ES-I3 (cell line): ENCODE data around the gene RNF157.
A peak's percentile ranks its signal among the peaks of the same experiment; 100 is the strongest.

Experiments used
- H3K36me3 ChIP-seq: 2 replicates; pipeline ENCODE4 v1.6.1; 2013; ENCODE audit warnings: mild to moderate bottlenecking, low read length, control low read depth, moderate library complexity; ENCODE audit not compliant: insufficient read depth
- H3K4me1 ChIP-seq: 2 replicates; pipeline ENCODE4 v1.6.1; 2013; ENCODE audit warnings: mild to moderate bottlenecking, control low read depth, low read length; ENCODE audit not compliant: insufficient read depth
- H3K9ac ChIP-seq: 2 replicates; pipeline ENCODE4 v1.6.1; 2013; ENCODE audit warnings: low read depth, mild to moderate bottlenecking, low read length, moderate library complexity
- H3K9me3 ChIP-seq: 2 replicates; pipeline ENCODE4 v1.6.1; 2013; ENCODE audit warnings: mild to moderate bottlenecking, low read length, moderate library complexity; ENCODE audit not compliant: control insufficient read depth, insufficient read depth

RNF157 gene

GRCh38 chr17:76149214-76149613 is 91.1 kb downstream of the RNF157 start:
- Histone ChIP-seq H3K4me1 (peaks cover 37% of the 10 kb centered on the region), H3K9me3 (no peaks in the 10 kb centered on the region), H3K9ac (no peak overlapping the region), H3K36me3 (no peaks in the 10 kb centered on the region)

- no peaks in the 10 kb centered on the region for H3K36me3 ChIP-seq
- H3K4me1 ChIP-seq: peaks cover 38% of the 10 kb centered on the region
- H3K9me3 ChIP-seq: no peaks in the 10 kb centered on the region
- no peak overlapping the region for H3K9ac ChIP-seq
Measured at GRCh38 chr17:76148015-76148326, 92.3 kb downstream of the RNF157 start.

GRCh38 chr17:76147211-76148014 is 92.9 kb downstream of the RNF157 start:
- peaks cover 41% of the 10 kb centered on the region for H3K4me1 ChIP-seq
- H3K9ac ChIP-seq: no peak overlapping the region
- no peaks in the 10 kb centered on the region for H3K36me3 ChIP-seq
- H3K9me3 ChIP-seq: no peaks in the 10 kb centered on the region

- no peaks in the 10 kb centered on the region for H3K9me3 ChIP-seq
- H3K36me3 ChIP-seq: no peaks in the 10 kb centered on the region
- H3K4me1 ChIP-seq: peaks cover 43% of the 10 kb centered on the region
- no peak overlapping the region for H3K9ac ChIP-seq
Measured at GRCh38 chr17:76146053-76146851, 94.0 kb downstream of the RNF157 start.

GRCh38 chr17:76145231-76146052 is 94.9 kb downstream of the RNF157 start:
- Histone ChIP-seq H3K9me3 (no peaks in the 10 kb centered on the region), H3K36me3 (no peaks in the 10 kb centered on the region), H3K9ac (no peak overlapping the region), H3K4me1 (peaks cover 43% of the 10 kb centered on the region)

- Histone ChIP-seq H3K4me1 (peaks cover 49% of the 10 kb centered on the region), H3K9me3 (no peaks in the 10 kb centered on the region), H3K9ac (no peak overlapping the region), H3K36me3 (no peaks in the 10 kb centered on the region)
Measured at GRCh38 chr17:76142585-76143041, 97.7 kb downstream of the RNF157 start.

GRCh38 chr17:76142039-76142584 is 98.2 kb downstream of the RNF157 start:
- Histone ChIP-seq H3K36me3 (no peaks in the 10 kb centered on the region), H3K9me3 (no peaks in the 10 kb centered on the region), H3K9ac (peak overlapping the region; percentile 72; the same call in 1 of the 2 replicates), H3K4me1 (peaks cover 48% of the 10 kb centered on the region)

GRCh38 chr17:76141212-76142038 is 98.9 kb downstream of the RNF157 start, which contains the start of gene FOXJ1:
FOXJ1 (minus strand) TSS chr17:76141245; CDS start chr17:76140395, 850 bp downstream.
- H3K4me1 ChIP-seq: peaks cover 52% of the 10 kb centered on the region
- peak within 1 kb of the TSS; percentile 72 for H3K9ac ChIP-seq

GRCh38 chr17:76140661-76141211 is 99.6 kb downstream of the RNF157 start:
- H3K36me3 ChIP-seq: no peaks in the 10 kb centered on the region
- peak overlapping the region; percentile 72; the same call in 1 of the 2 replicates for H3K9ac ChIP-seq
- H3K4me1 ChIP-seq: peaks cover 50% of the 10 kb centered on the region
- no peaks in the 10 kb centered on the region for H3K9me3 ChIP-seq

More at GRCh38 chr17:76141212-76142038, 98.9 kb downstream of the RNF157 start, which contains the start of gene FOXJ1:
- H3K36me3 ChIP-seq: no peaks in the 10 kb centered on the region
- no peaks in the 10 kb centered on the region for H3K9me3 ChIP-seq

- Histone ChIP-seq H3K4me1 (peaks cover 46% of the 10 kb centered on the region), H3K9ac (peak overlapping the region; percentile 72), H3K36me3 (no peaks in the 10 kb centered on the region), H3K9me3 (no peaks in the 10 kb centered on the region)
Measured at GRCh38 chr17:76139801-76140660, 100.3 kb downstream of the RNF157 start.

GRCh38 chr17:76138896-76139752 is 101.2 kb downstream of the RNF157 start:
- H3K4me1 ChIP-seq: peaks cover 40% of the 10 kb centered on the region
- no peaks in the 10 kb centered on the region for H3K36me3 ChIP-seq
- no peaks in the 10 kb centered on the region for H3K9me3 ChIP-seq
- H3K9ac ChIP-seq: peak overlapping the region; percentile 72
